Activated naive CD8-positive, alpha-beta T cell treated with anti-CD3 and anti-CD28 coated beads, Interleukin-2, amount 50 U/mL, for 16 hours (primary cell): Measurements from ENCODE around the gene ITPR2.
"Not testable (repeated sequence)": the region's sequence is repeated elsewhere in the genome, so short reads cannot be mapped to it uniquely, and the experiment has no call there.

Experiments used
- DNase-seq: peaks from one replicate; pipeline ENCODE4 v3.0.0-alpha.2; 2020; ENCODE audit warnings: low read depth, low spot score

Gene ITPR2

GRCh38 chr12:26460361-26460760 is 372.6 kb downstream of the ITPR2 start:
- DNase-seq = no peak

- no peak for DNase-seq
Measured at GRCh38 chr12:26455936-26456574, 376.9 kb downstream of the ITPR2 start.

- DNase-seq = no peak
Measured at GRCh38 chr12:26453246-26453645, 379.7 kb downstream of the ITPR2 start.

GRCh38 chr12:26452511-26452910 is 380.5 kb downstream of the ITPR2 start:
- DNase-seq = no peak

GRCh38 chr12:26451763-26452162 is 381.2 kb downstream of the ITPR2 start:
- DNase-seq = no peak

- no peak for DNase-seq
Measured at GRCh38 chr12:26445909-26446308, 387.1 kb downstream of the ITPR2 start.

- no peak for DNase-seq
Measured at GRCh38 chr12:26443309-26443708, 389.7 kb downstream of the ITPR2 start.

GRCh38 chr12:26441434-26441833 is 391.6 kb downstream of the ITPR2 start:
- DNase-seq = no peak

- DNase-seq = no peak
Measured at GRCh38 chr12:26435069-26435404, 398.0 kb downstream of the ITPR2 start.

- no peak for DNase-seq
Measured at GRCh38 chr12:26434299-26435068, 398.5 kb downstream of the ITPR2 start.

GRCh38 chr12:26433701-26434100 is 399.3 kb downstream of the ITPR2 start:
- DNase-seq = not testable (repeated sequence)

- DNase-seq = no peak
Measured at GRCh38 chr12:26431211-26431610, 401.8 kb downstream of the ITPR2 start.

- not testable (repeated sequence) for DNase-seq
Measured at GRCh38 chr12:26430596-26430995, 402.4 kb downstream of the ITPR2 start.

GRCh38 chr12:26429070-26429691 is 403.8 kb downstream of the ITPR2 start:
- DNase-seq = no peak

GRCh38 chr12:26428420-26428819 is 404.6 kb downstream of the ITPR2 start:
- no peak for DNase-seq

- DNase-seq = no peak
Measured at GRCh38 chr12:26426652-26427051, 406.3 kb downstream of the ITPR2 start.

- no peak for DNase-seq
Measured at GRCh38 chr12:26425587-26426260, 407.3 kb downstream of the ITPR2 start.

GRCh38 chr12:26422839-26423398 is 410.1 kb downstream of the ITPR2 start:
- no peak for DNase-seq

GRCh38 chr12:26416550-26416949 is 416.4 kb downstream of the ITPR2 start:
- DNase-seq = no peak

- no peak for DNase-seq
Measured at GRCh38 chr12:26410689-26411088, 422.3 kb downstream of the ITPR2 start.

- no peak for DNase-seq
Measured at GRCh38 chr12:26406813-26407212, 426.2 kb downstream of the ITPR2 start.

- DNase-seq = no peak
Measured at GRCh38 chr12:26406391-26406790, 426.6 kb downstream of the ITPR2 start.
